Activated CD4-positive, alpha-beta T cell treated with anti-CD3 and anti-CD28 coated beads for 1 hour (primary cell): ENCODE results near the gene PRRG3.

ENCODE experiments used
- DNase-seq: peaks from one replicate; pipeline ENCODE4 v3.0.0-alpha.2; 2020

Gene PRRG3

GRCh38 chrX:151708821-151709220 lies 13.6 kb downstream of the PRRG3 start:
- no peak for DNase-seq

GRCh38 chrX:151710457-151710856 lies 15.2 kb downstream of the PRRG3 start:
- DNase-seq = no peak

GRCh38 chrX:151711154-151711553 lies 15.9 kb downstream of the PRRG3 start:
- no peak for DNase-seq

GRCh38 chrX:151711787-151712186 lies 16.5 kb downstream of the PRRG3 start:
- no peak for DNase-seq

GRCh38 chrX:151712253-151712652 lies 17.0 kb downstream of the PRRG3 start:
- DNase-seq = no peak

- DNase-seq = no peak
Observed at GRCh38 chrX:151713849-151714248, 18.6 kb downstream of the PRRG3 start.

GRCh38 chrX:151714362-151714761 lies 19.1 kb downstream of the PRRG3 start:
- DNase-seq = no peak

GRCh38 chrX:151715752-151716151 lies 20.5 kb downstream of the PRRG3 start, which contains the start of gene FATE1:
Gene FATE1, plus strand, starts transcription at chrX:151716035. Its CDS starts 85 bp downstream, at chrX:151716120.
- DNase-seq = no peak

- DNase-seq = no peak
Observed at GRCh38 chrX:151722241-151722846, 27.1 kb downstream of the PRRG3 start.

GRCh38 chrX:151723156-151723760 lies 28.0 kb downstream of the PRRG3 start:
- no peak for DNase-seq

GRCh38 chrX:151724563-151725337 lies 29.5 kb downstream of the PRRG3 start:
- no peak for DNase-seq

- DNase-seq = no peak
Observed at GRCh38 chrX:151725338-151725614, 30.0 kb downstream of the PRRG3 start.

GRCh38 chrX:151726751-151727150 lies 31.5 kb downstream of the PRRG3 start:
- DNase-seq = no peak

GRCh38 chrX:151727346-151727745 lies 32.1 kb downstream of the PRRG3 start:
- no peak for DNase-seq

GRCh38 chrX:151729056-151729725 lies 33.9 kb downstream of the PRRG3 start:
- no peak for DNase-seq

- no peak for DNase-seq
Observed at GRCh38 chrX:151734446-151734845, 39.2 kb downstream of the PRRG3 start, which contains the start of gene CNGA2. Gene CNGA2, plus strand, starts transcription at chrX:151734746. Its CDS starts 3,738 bp downstream, at chrX:151738484.

- no peak for DNase-seq
Observed at GRCh38 chrX:151735219-151735618, 40.0 kb downstream of the PRRG3 start.

GRCh38 chrX:151736685-151737084 lies 41.4 kb downstream of the PRRG3 start:
- DNase-seq = no peak

- no peak for DNase-seq
Observed at GRCh38 chrX:151737494-151737893, 42.2 kb downstream of the PRRG3 start.

- DNase-seq = no peak
Observed at GRCh38 chrX:151738751-151739150, 43.5 kb downstream of the PRRG3 start.

GRCh38 chrX:151741606-151742005 lies 46.3 kb downstream of the PRRG3 start:
- no peak for DNase-seq

GRCh38 chrX:151742311-151742710 lies 47.1 kb downstream of the PRRG3 start:
- DNase-seq = no peak

GRCh38 chrX:151743651-151744470 lies 48.6 kb downstream of the PRRG3 start:
- no peak for DNase-seq
